Measurements from ENCODE around the gene TMEM190.
A peak's percentile ranks its signal among the peaks of the same experiment; 100 is the strongest.

TMEM190 gene

DNA sequence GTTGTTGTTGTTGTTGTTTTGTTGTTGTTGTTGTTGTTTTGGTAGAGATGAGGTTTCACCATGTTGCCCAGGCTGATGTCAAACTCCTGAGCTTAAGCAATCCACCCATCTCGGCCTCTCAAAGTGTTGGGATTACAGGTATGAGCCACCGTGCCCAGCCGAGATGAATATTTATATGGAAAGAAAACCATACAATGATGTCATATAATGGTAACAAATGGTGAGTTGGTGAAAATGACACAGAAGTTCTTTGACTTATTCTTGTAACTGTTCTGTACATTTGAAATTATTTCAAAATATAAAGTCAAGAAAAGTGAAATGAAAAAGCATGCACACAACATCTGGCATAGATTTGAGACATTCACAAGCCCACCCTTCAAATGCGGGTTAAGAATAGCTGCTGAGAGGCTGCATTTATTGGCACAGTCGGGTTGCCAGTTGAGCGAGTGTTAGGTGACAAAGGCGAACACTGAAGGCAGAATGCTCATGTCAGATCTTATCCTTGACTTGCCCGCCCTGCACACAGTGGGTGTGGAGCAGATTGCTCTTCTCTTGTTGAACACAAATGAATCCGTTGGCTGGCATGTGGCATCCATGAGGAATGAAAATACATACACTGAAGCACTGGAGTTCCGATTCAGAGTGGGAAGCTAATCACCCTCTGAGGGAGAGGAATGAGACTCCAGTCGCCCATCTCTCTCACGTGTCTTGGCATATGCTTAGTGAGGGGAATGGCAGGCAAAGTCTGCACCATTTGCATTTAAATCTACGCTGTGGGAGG is 46.8 kb downstream of the TMEM190 start:
- no peak for DNase-seq (ENCODE audit: low spot score)

GRCh38 chr19:55424518-55424917 is 47.9 kb downstream of the TMEM190 start:
- no peak for DNase-seq (ENCODE audit: low spot score)

GRCh38 chr19:55426042-55426441 is 49.4 kb downstream of the TMEM190 start:
- DNase-seq (ENCODE audit: low spot score), result peak; percentile 88

Data from COLO829 (cell line).